B cell (primary cell): Measurements from ENCODE around the gene SDC4. TPM values are rescaled to one million over a fixed set of nuclear protein-coding genes. Genes with fewer than 3 reads are reported as not detected.

ENCODE experiments used
- ATAC-seq: fragments of 200-7000 bp; cut with Tn5 transposase; one replicate; pipeline ENCODE4 v1.10.0; 2021; ENCODE audit warnings: low read depth, mild to moderate bottlenecking, moderate number of reproducible peaks, moderate library complexity
- CTCF ChIA-PET: fragments of 350-600 bp; sonication (Branson Sonifier 250); formaldehyde crosslinking; loops from one replicate; lab custom pipeline; 2021; ENCODE audit warnings: antibody characterized with exemption, inconsistent platforms; lab: Charles Lee
- POLR2A ChIA-PET: fragments of 350-600 bp; sonication (Branson Sonifier 250); formaldehyde crosslinking; loops from one replicate; lab custom pipeline; 2021; ENCODE audit warnings: antibody characterized with exemption; lab: Charles Lee
- DNase-seq: peaks from one replicate; pipeline ENCODE4 v3.0.0; 2013
- H2AFZ ChIP-seq: 2 replicates; pipeline ENCODE4 v1.6.1; 2012; ENCODE audit warnings: mild to moderate bottlenecking, low read depth, low read length; ENCODE audit not compliant: insufficient read depth, poor library complexity, severe bottlenecking
- H3K27ac ChIP-seq, 2 donors: 1 replicate in 1 of 2; 2 replicates in 1 of 2; pipeline ENCODE4 v1.5.1; 2012 to 2013; ENCODE audit warnings: low read length in 2 of 2, mild to moderate bottlenecking in 2 of 2, moderate library complexity in 1 of 2
- H3K27me3 ChIP-seq, 4 experiments: fragments of 200-600 bp in 1 of 4; sonication (generic) in 1 of 4; replicated peaks in 1 of 4; 1 replicate in 2 of 4; 2 replicates in 2 of 4; pipeline versions ENCODE4 v1.6.1 to v1.7.0; 2013 to 2016; ENCODE audit warnings: low read length in 3 of 4, mild to moderate bottlenecking in 2 of 4, mixed read lengths in 1 of 4, moderate library complexity in 1 of 4; ENCODE audit not compliant: insufficient read depth in 4 of 4, control insufficient read depth in 3 of 4; ENCODE audit errors: control extremely low read depth in 1 of 4
- H3K36me3 ChIP-seq, 2 experiments: replicated peaks in 1 of 2; 1 replicate in 1 of 2; 2 replicates in 1 of 2; pipeline versions ENCODE4 v1.6.1 to v1.7.1; 2013; ENCODE audit warnings: low read length in 1 of 2; ENCODE audit not compliant: insufficient read depth in 2 of 2, control insufficient read depth in 1 of 2; ENCODE audit errors: control extremely low read depth in 1 of 2, extremely low read depth in 1 of 2
- H3K4me1 ChIP-seq, 2 donors: fragments of 200-600 bp in 1 of 2; sonication (generic) in 1 of 2; 1 replicate in 1 of 2; 2 replicates in 1 of 2; pipeline versions ENCODE4 v1.5.1 to v1.6.1; 2013 to 2017; ENCODE audit warnings: low read length in 2 of 2; ENCODE audit not compliant: control insufficient read depth in 2 of 2, insufficient read depth in 2 of 2
- H3K4me2 ChIP-seq: replicated peaks from 2 replicates; pipeline ENCODE3; 2012; ENCODE audit warnings: mild to moderate bottlenecking, low read depth, low read length; ENCODE audit not compliant: poor library complexity, severe bottlenecking
- H3K4me3 ChIP-seq, 5 experiments: fragments of 200-600 bp in 1 of 5; sonication (generic) in 1 of 5; 1 replicate in 3 of 5; 2 replicates in 2 of 5; pipeline versions ENCODE4 v1.5.1 to v1.7.0; 2011 to 2016; ENCODE audit warnings: low read length in 4 of 5, mild to moderate bottlenecking in 4 of 5, low read depth in 2 of 5, control low read depth in 1 of 5, moderate library complexity in 1 of 5; ENCODE audit not compliant: insufficient read depth in 1 of 5; ENCODE audit errors: control extremely low read depth in 1 of 5, extremely low read depth in 1 of 5
- H3K79me2 ChIP-seq: fragments of 200-600 bp; sonication (generic); one replicate; pipeline ENCODE4 v1.6.0; 2016; ENCODE audit warnings: low read length; ENCODE audit not compliant: control insufficient read depth, insufficient read depth
- H3K9ac ChIP-seq: fragments of 200-600 bp; sonication (generic); 2 replicates; pipeline ENCODE4 v1.6.1; 2017; ENCODE audit warnings: mild to moderate bottlenecking, low read length, moderate library complexity
- H3K9me3 ChIP-seq, 3 donors: one replicate each; pipeline versions ENCODE4 v1.6.1 to v1.7.1; 2013; ENCODE audit warnings: low read length in 2 of 3; ENCODE audit not compliant: control insufficient read depth in 2 of 3, insufficient read depth in 1 of 3; ENCODE audit errors: control extremely low read depth in 1 of 3
- H4K20me1 ChIP-seq: 2 replicates; pipeline ENCODE4 v1.6.0; 2012; ENCODE audit warnings: mild to moderate bottlenecking, low read length; ENCODE audit not compliant: insufficient read depth, control insufficient read depth, poor library complexity, severe bottlenecking
- H3K27ac Mint-ChIP-seq: one replicate; pipeline ENCODE4 v1.8.0; 2021; ENCODE audit warnings: mixed read lengths
- H3K27me3 Mint-ChIP-seq: one replicate; pipeline ENCODE4 v1.8.0; 2021; ENCODE audit warnings: mixed read lengths
- H3K4me1 Mint-ChIP-seq: one replicate; pipeline ENCODE4 v1.8.0; 2021; ENCODE audit warnings: mixed read lengths
- H3K4me3 Mint-ChIP-seq: one replicate; pipeline ENCODE4 v1.8.0; 2021; ENCODE audit warnings: mixed read lengths
- H3K9me3 Mint-ChIP-seq: one replicate; pipeline ENCODE4 v1.8.0; 2022; ENCODE audit warnings: mixed read lengths; ENCODE audit not compliant: insufficient read depth
- EZH2 ChIP-seq: IDR thresholded peaks from 2 replicates; pipeline ENCODE4 v1.6.1; 2012; ENCODE audit warnings: borderline replicate concordance, low read depth, mild to moderate bottlenecking, moderate library complexity, low read length; ENCODE audit not compliant: insufficient read depth, poor library complexity, severe bottlenecking
- WGBS: methylation state at CpG from one replicate; pipeline ENCODE4 v1.1.5; 2013; ENCODE audit warnings: missing lambda C conversion rate; ENCODE audit not compliant: insufficient coverage; 5-methylcytosine and 5-hydroxymethylcytosine counted together
- intact Hi-C: fragments of 100-400 bp; cut with micrococcal nuclease; formaldehyde crosslinking; loops from one replicate; pipeline ENCODE4 v1.10.0; 2022
- polyA plus RNA-seq: library from polyadenylated mRNA; depleted of rRNA; stranded (reverse); fragments of >200 nt; gene quantifications from 2 replicates; pipeline ENCODE4 v1.2.3, GENCODE V29; 2012
- total RNA-seq, 2 donors: library from RNA; stranded (reverse); fragments of 120-200 nt in 1 of 2; gene quantifications; 1 replicate in 1 of 2; 2 replicates in 1 of 2; pipeline versions ENCODE4 v1.2.3 to v1.2.4, GENCODE V29; 2013 to 2022
- TF ChIP-seq, protein P1 (sequence below): fragments of 200-600 bp; IDR thresholded peaks from one replicate; pipeline ENCODE4 v1.8.0; 2022; ENCODE audit warnings: antibody characterized with exemption, mild to moderate bottlenecking

SDC4 gene
- total and polyA plus RNA-seq, 2 donors (not counting 1 experiment from before 2014, with no cell fraction given), result 0.04 TPM; not detected in 1

DNA sequence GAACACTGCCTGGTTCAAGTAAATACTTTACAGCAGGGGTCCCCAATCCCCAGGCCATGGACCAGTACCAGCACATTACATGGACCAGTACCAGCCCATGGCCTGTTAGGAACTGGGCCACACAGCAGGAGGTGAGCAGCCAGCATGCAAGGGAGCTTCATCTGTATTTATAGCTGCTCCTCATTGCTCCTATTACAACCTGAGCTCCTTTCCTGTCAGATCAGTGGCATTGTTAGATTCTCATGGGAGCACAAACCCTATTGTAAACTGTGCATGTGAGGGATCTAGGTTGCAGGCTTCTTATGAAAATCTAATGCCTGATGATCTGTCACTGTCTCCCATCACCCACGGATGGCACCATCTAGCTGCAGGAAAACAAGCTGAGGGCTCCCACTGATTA is 53.6 kb downstream of the SDC4 start:
- H3K9me3 ChIP-seq, result peaks cover 0 to 3% (median 2%) of the 10 kb centered on the region in 3 donors
- ChIA-PET POLR2A (no interaction called here), CTCF (interaction anchor here (0.6 to 6.2 kb wide), 31 partner anchors 8 to 610 kb away, joined by 3 to 52 read pairs (median 5); partner anchors contain the start of genes RBPJL and SYS1)
- ATAC-seq, result no peak
- no peak overlapping the region for H2AFZ ChIP-seq
- no peak overlapping the region for H3K4me3 ChIP-seq
- TF ChIP-seq, protein P1, sequence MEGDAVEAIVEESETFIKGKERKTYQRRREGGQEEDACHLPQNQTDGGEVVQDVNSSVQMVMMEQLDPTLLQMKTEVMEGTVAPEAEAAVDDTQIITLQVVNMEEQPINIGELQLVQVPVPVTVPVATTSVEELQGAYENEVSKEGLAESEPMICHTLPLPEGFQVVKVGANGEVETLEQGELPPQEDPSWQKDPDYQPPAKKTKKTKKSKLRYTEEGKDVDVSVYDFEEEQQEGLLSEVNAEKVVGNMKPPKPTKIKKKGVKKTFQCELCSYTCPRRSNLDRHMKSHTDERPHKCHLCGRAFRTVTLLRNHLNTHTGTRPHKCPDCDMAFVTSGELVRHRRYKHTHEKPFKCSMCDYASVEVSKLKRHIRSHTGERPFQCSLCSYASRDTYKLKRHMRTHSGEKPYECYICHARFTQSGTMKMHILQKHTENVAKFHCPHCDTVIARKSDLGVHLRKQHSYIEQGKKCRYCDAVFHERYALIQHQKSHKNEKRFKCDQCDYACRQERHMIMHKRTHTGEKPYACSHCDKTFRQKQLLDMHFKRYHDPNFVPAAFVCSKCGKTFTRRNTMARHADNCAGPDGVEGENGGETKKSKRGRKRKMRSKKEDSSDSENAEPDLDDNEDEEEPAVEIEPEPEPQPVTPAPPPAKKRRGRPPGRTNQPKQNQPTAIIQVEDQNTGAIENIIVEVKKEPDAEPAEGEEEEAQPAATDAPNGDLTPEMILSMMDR, result no peak
- TF ChIP-seq EZH2, result no peak
- peaks cover 0 to 42% (median 20%) of the 10 kb centered on the region in 4 experiments for H3K27me3 ChIP-seq
- Mint-ChIP-seq H3K4me3 (no peak overlapping the region), H3K4me1 (peaks cover 18% of the 10 kb centered on the region), H3K27me3 (peaks cover 42% of the 10 kb centered on the region), H3K9me3 (no peaks in the 10 kb centered on the region), H3K27ac (no peak overlapping the region)
- peaks cover 13 to 21% of the 10 kb centered on the region in 2 donors for H3K4me1 ChIP-seq
- intact Hi-C loops, result loop anchor here (10.0 kb wide), 1 partner anchor 610 kb away; no protein-coding TSS in a partner anchor
- no peaks in the 10 kb centered on the region for H4K20me1 ChIP-seq
- H3K4me2 ChIP-seq, result no peak overlapping the region
- DNase-seq, result no peak
- H3K9ac ChIP-seq, result no peak overlapping the region
- H3K27ac ChIP-seq, result no peak overlapping the region
- H3K79me2 ChIP-seq, result no peaks in the 10 kb centered on the region
- H3K36me3 ChIP-seq, result no peaks in the 10 kb centered on the region
- no CpG with 5 or more reads among the region's 1 CpG for WGBS

DNA sequence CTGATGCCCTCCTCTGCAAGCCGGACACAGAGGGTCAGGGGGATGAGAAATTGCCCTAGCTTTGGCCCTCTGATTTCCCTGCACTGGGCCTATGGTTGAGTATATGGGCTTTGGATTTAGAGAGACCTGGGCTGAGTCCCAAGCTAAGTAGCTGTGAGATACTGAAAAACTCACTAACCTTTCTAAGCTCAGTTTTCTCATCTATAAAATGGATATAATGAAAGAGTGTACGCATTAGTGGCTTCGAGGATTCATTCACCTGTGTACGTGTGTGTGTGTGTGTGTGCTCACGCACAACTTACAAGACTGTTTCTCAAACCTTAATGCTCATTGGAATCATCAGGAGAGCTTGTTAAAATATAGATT is 54.2 kb downstream of the SDC4 start:
- intact Hi-C loops, result loop anchor here (10.0 kb wide), 1 partner anchor 609 kb away; no protein-coding TSS in a partner anchor
- H2AFZ ChIP-seq, result peak overlapping the region; percentile 82
- H3K27ac ChIP-seq, result no peak overlapping the region
- H3K36me3 ChIP-seq, result no peaks in the 10 kb centered on the region
- no peak for TF ChIP-seq EZH2
- TF ChIP-seq, protein P1, result peak; percentile 61
- CTCF ChIA-PET, result interaction anchor here (0.6 to 6.2 kb wide), 46 partner anchors 8 to 609 kb away, joined by 3 to 52 read pairs (median 4); partner anchors contain the start of genes RBPJL and SYS1
- Mint-ChIP-seq H3K27me3 (peaks cover 41% of the 10 kb centered on the region), H3K9me3 (no peaks in the 10 kb centered on the region), H3K27ac (no peak overlapping the region), H3K4me1 (peaks cover 18% of the 10 kb centered on the region), H3K4me3 (peak overlapping the region; percentile 87)
- WGBS, result 0% methylated on average over 1 of the region's 5 CpGs
- peaks cover 13 to 21% of the 10 kb centered on the region in 2 donors for H3K4me1 ChIP-seq
- peak overlapping the region in 4 of 5 experiments; percentile 39 to 65 (median 60) for H3K4me3 ChIP-seq
- peak overlapping the region; percentile 67 for H3K9ac ChIP-seq
- H3K79me2 ChIP-seq, result no peaks in the 10 kb centered on the region
- DNase-seq (no peak), ATAC-seq (no peak)
- H3K4me2 ChIP-seq, result peak overlapping the region; percentile 89
- POLR2A ChIA-PET, result no interaction called here
- H3K27me3 ChIP-seq, result peaks cover 0 to 42% (median 20%) of the 10 kb centered on the region in 4 experiments
- H4K20me1 ChIP-seq, result no peaks in the 10 kb centered on the region
- H3K9me3 ChIP-seq, result peaks cover 0 to 3% (median 2%) of the 10 kb centered on the region in 3 donors
